ENCODE data around the gene LIPC. TPM values are rescaled to one million over a fixed set of nuclear protein-coding genes. Genes with fewer than 3 reads are reported as not detected.

Gene LIPC
- total RNA-seq, 1 donor from 2014 or later: 0.64 TPM

GRCh38 chr15:58427987-58428386 lies 3.8 kb upstream of the LIPC start:
- Histone ChIP-seq H3K27me3 (no peaks in the 10 kb centered on the region), H3K36me3 (no peaks in the 10 kb centered on the region), H3K9me3 (no peaks in the 10 kb centered on the region), H3K27ac (no peak overlapping the region), H3K4me3 (no peak overlapping the region), H3K4me1 (no peaks in the 10 kb centered on the region)
- TF ChIP-seq CTCF (IDR thresholded peaks at IDR 0.05): no peak
- intact Hi-C loops (cut with DNase I): no loop called here
- no peak for DNase-seq
- no peak for ATAC-seq

GRCh38 chr15:58430224-58430787 lies 1.5 kb upstream of the LIPC start:
- no peak for TF ChIP-seq CTCF (IDR thresholded peaks at IDR 0.05)
- DNase-seq: no peak
- no peak for ATAC-seq
- intact Hi-C loops (cut with DNase I): no loop called here
- Histone ChIP-seq H3K4me3 (no peak overlapping the region), H3K36me3 (no peaks in the 10 kb centered on the region), H3K27me3 (no peaks in the 10 kb centered on the region), H3K9me3 (no peaks in the 10 kb centered on the region), H3K4me1 (no peaks in the 10 kb centered on the region), H3K27ac (no peak overlapping the region)

GRCh38 chr15:58432401-58432800 lies 610 bp downstream of the LIPC start:
- H3K9me3 ChIP-seq: no peaks in the 10 kb centered on the region
- no peak for TF ChIP-seq CTCF (IDR thresholded peaks at IDR 0.05)
- H3K4me1 ChIP-seq: no peaks in the 10 kb centered on the region
- no peak for DNase-seq
- no peak overlapping the region for H3K4me3 ChIP-seq
- ATAC-seq: peak; percentile 42
- H3K36me3 ChIP-seq: no peaks in the 10 kb centered on the region
- no peak overlapping the region for H3K27ac ChIP-seq
- intact Hi-C loops (cut with DNase I): no loop called here
- H3K27me3 ChIP-seq: no peaks in the 10 kb centered on the region

GRCh38 chr15:58433597-58434333 lies 2.0 kb downstream of the LIPC start:
- DNase-seq (no peak), ATAC-seq (peak; percentile 29)
- Histone ChIP-seq H3K27ac (no peak overlapping the region), H3K4me3 (no peak overlapping the region), H3K4me1 (no peaks in the 10 kb centered on the region), H3K27me3 (no peaks in the 10 kb centered on the region), H3K36me3 (no peaks in the 10 kb centered on the region), H3K9me3 (no peaks in the 10 kb centered on the region)
- intact Hi-C loops (cut with DNase I): no loop called here
- no peak for TF ChIP-seq CTCF (IDR thresholded peaks at IDR 0.05)

- no peaks in the 10 kb centered on the region for H3K27me3 ChIP-seq
- no peaks in the 10 kb centered on the region for H3K36me3 ChIP-seq
- no peak overlapping the region for H3K27ac ChIP-seq
- no peaks in the 10 kb centered on the region for H3K9me3 ChIP-seq
- ATAC-seq: no peak
- H3K4me1 ChIP-seq: no peaks in the 10 kb centered on the region
- H3K4me3 ChIP-seq: no peak overlapping the region
- no peak for DNase-seq
- intact Hi-C loops (cut with DNase I): no loop called here
- no peak for TF ChIP-seq CTCF (IDR thresholded peaks at IDR 0.05)
Observed at GRCh38 chr15:58434334-58434875, 2.6 kb downstream of the LIPC start.

All from upper lobe of right lung (tissue), 1 donor.